Vagina (tissue), 2 donors: Measurements from ENCODE around the gene ABCA6.

Experiments used
- CTCF ChIP-seq, 3 experiments: fragments of 450-650 bp in 2 of 3; fragments of 200-600 bp in 1 of 3; sonication (generic) in 1 of 3; IDR thresholded peaks; one replicate each; pipeline ENCODE4 v1.5.1; 2017 to 2019; ENCODE audit warnings: antibody characterized with exemption in 3 of 3, mild to moderate bottlenecking in 2 of 3, moderate library complexity in 2 of 3
- POLR2A ChIP-seq, 2 donors: fragments of 450-650 bp; IDR thresholded peaks; one replicate each; pipeline ENCODE4 v1.6.1; 2017; ENCODE audit warnings: antibody characterized with exemption in 2 of 2, mild to moderate bottlenecking in 2 of 2, moderate library complexity in 2 of 2
- POLR2AphosphoS5 ChIP-seq, 2 donors: sonication (generic); formaldehyde crosslinking; IDR thresholded peaks; one replicate each; pipeline ENCODE4 v1.9.0; 2017; ENCODE audit warnings: antibody characterized with exemption in 2 of 2, mild to moderate bottlenecking in 2 of 2, low read depth in 1 of 2; ENCODE audit not compliant: insufficient read depth in 1 of 2

- TF ChIP-seq CTCF (IDR thresholded peaks at IDR 0.05), result no peak
- TF ChIP-seq POLR2A (IDR thresholded peaks at IDR 0.05), result no peak
- TF ChIP-seq POLR2AphosphoS5 (IDR thresholded peaks at IDR 0.05; ENCODE audit: insufficient read depth in 1 of 2, low read depth in 1 of 2), result no peak
Observed at GRCh38 chr17:69066482-69066881, 75.2 kb downstream of the ABCA6 start.
